ENCODE measurements around the gene FHL3. TPM values are rescaled to one million over a fixed set of nuclear protein-coding genes. Genes with fewer than 3 reads are reported as not detected.
"Not testable (repeated sequence)": the region's sequence is repeated elsewhere in the genome, so short reads cannot be mapped to it uniquely, and the experiment has no call there.

FHL3 gene
- total RNA-seq, 1 experiment from 2014 or later: 36.0 TPM

GRCh38 chr1:37995751-37996345 is 9.5 kb downstream of the FHL3 start:
- no peak for DNase-seq (ENCODE audit: low read depth)

- DNase-seq (ENCODE audit: low read depth): no peak
These were observed 10.3 kb downstream of the FHL3 start for GRCh38 chr1:37994886-37995566.

GRCh38 chr1:37989361-37989930 is 15.9 kb downstream of the FHL3 start:
- peak; percentile 44 for DNase-seq (ENCODE audit: low read depth)

GRCh38 chr1:37987679-37988078 is 17.6 kb downstream of the FHL3 start:
- no peak for DNase-seq (ENCODE audit: low read depth)

- DNase-seq (ENCODE audit: low read depth): no peak
These were observed 21.8 kb downstream of the FHL3 start for GRCh38 chr1:37983546-37983945.

GRCh38 chr1:37978541-37978940 is 26.8 kb downstream of the FHL3 start:
- DNase-seq (ENCODE audit: low read depth): no peak

- DNase-seq (ENCODE audit: low read depth): peak; percentile 50
These were observed 30.2 kb downstream of the FHL3 start for GRCh38 chr1:37975083-37975482.

- no peak for DNase-seq (ENCODE audit: low read depth)
These were observed 30.7 kb downstream of the FHL3 start for GRCh38 chr1:37974567-37974966.

- not testable (repeated sequence) for DNase-seq (ENCODE audit: low read depth)
These were observed 31.6 kb downstream of the FHL3 start for GRCh38 chr1:37973684-37974083.

GRCh38 chr1:37965301-37965700 is 40.0 kb downstream of the FHL3 start:
- DNase-seq (ENCODE audit: low read depth): no peak

- DNase-seq (ENCODE audit: low read depth): not testable (repeated sequence)
These were observed 41.2 kb downstream of the FHL3 start for GRCh38 chr1:37964106-37964505.

GRCh38 chr1:37958690-37959089 is 46.6 kb downstream of the FHL3 start:
- peak; percentile 86 for DNase-seq (ENCODE audit: low read depth)

- DNase-seq (ENCODE audit: low read depth): no peak
These were observed 49.6 kb downstream of the FHL3 start for GRCh38 chr1:37955685-37956084.

GRCh38 chr1:37954316-37954971 is 50.9 kb downstream of the FHL3 start:
- DNase-seq (ENCODE audit: low read depth): no peak

- DNase-seq (ENCODE audit: low read depth): no peak
These were observed 52.6 kb downstream of the FHL3 start for GRCh38 chr1:37952738-37953137.

- no peak for DNase-seq (ENCODE audit: low read depth)
These were observed 53.3 kb downstream of the FHL3 start for GRCh38 chr1:37951783-37952624.

- DNase-seq (ENCODE audit: low read depth): no peak
These were observed 54.1 kb downstream of the FHL3 start for GRCh38 chr1:37951041-37951782.

GRCh38 chr1:37949524-37950152 is 55.7 kb downstream of the FHL3 start:
- DNase-seq (ENCODE audit: low read depth): no peak

- no peak for DNase-seq (ENCODE audit: low read depth)
These were observed 56.5 kb downstream of the FHL3 start for GRCh38 chr1:37948841-37949240.

- no peak for DNase-seq (ENCODE audit: low read depth)
These were observed 57.1 kb downstream of the FHL3 start for GRCh38 chr1:37948166-37948565.
